Panc1 (cell line): ENCODE results near the gene CNMD. TPM values are rescaled to one million over a fixed set of nuclear protein-coding genes. Genes with fewer than 3 reads are reported as not detected.

Experiments
- ATAC-seq: fragments of 200-7000 bp; cut with Tn5 transposase; 2 replicates; pipeline ENCODE4 v1.9.1; 2020; ENCODE audit warnings: mild to moderate bottlenecking, moderate library complexity
- BruUV-seq: library from RNA; stranded (reverse); fragments of 400-500 nt; replicated peaks from 2 replicates; lab custom pipeline; 2021; lab: Mats Ljungman, UMichigan
- CTCF ChIA-PET: fragments of 300-600 bp; sonication (Branson Sonifier 250); formaldehyde crosslinking; loops from one replicate; lab custom pipeline; 2022; ENCODE audit warnings: antibody characterized with exemption; lab: Charles Lee
- POLR2A ChIA-PET: fragments of 300-600 bp; sonication (Branson Sonifier 250); formaldehyde crosslinking; loops from one replicate; lab custom pipeline; 2022; ENCODE audit warnings: antibody characterized with exemption; lab: Charles Lee
- DNase-seq: peaks from one replicate; pipeline ENCODE4 v3.0.0-alpha.2; 2010; ENCODE audit warnings: low read depth, low spot score
- H3K27ac ChIP-seq: 2 replicates; pipeline ENCODE4 v1.5.1; 2011; ENCODE audit warnings: mild to moderate bottlenecking, low read length, inconsistent platforms
- H3K27me3 ChIP-seq: fragments of 200-500 bp; sonication (Bioruptor generic); 2 replicates; pipeline ENCODE4 v1.6.0; 2014; ENCODE audit warnings: low read length, inconsistent platforms; ENCODE audit not compliant: control insufficient read depth, insufficient read depth
- H3K36me3 ChIP-seq: fragments of 200-500 bp; sonication (Bioruptor generic); 2 replicates; pipeline ENCODE4 v1.5.1; 2014; ENCODE audit warnings: inconsistent platforms, mild to moderate bottlenecking, low read length, moderate library complexity; ENCODE audit not compliant: control insufficient read depth, insufficient read depth
- H3K4me1 ChIP-seq: 2 replicates; pipeline ENCODE4 v1.5.1; 2011; ENCODE audit warnings: inconsistent platforms, mild to moderate bottlenecking, low read length, moderate library complexity; ENCODE audit not compliant: control insufficient read depth, insufficient read depth
- H3K4me3 ChIP-seq, 2 experiments: 2 replicates each; pipeline ENCODE4 v1.5.1; 2011 to 2012; ENCODE audit warnings: low read depth in 2 of 2, low read length in 2 of 2, mild to moderate bottlenecking in 2 of 2, inconsistent platforms in 1 of 2, moderate library complexity in 1 of 2
- H3K9me3 ChIP-seq: fragments of 200-500 bp; sonication (Bioruptor generic); 2 replicates; pipeline ENCODE4 v1.5.1; 2014; ENCODE audit warnings: low read depth, mild to moderate bottlenecking, inconsistent platforms, low read length, moderate library complexity; ENCODE audit not compliant: control insufficient read depth, insufficient read depth
- CTCF ChIP-seq: fragments of 450-650 bp; IDR thresholded peaks from 2 replicates; pipeline ENCODE4 v1.5.1; 2017; ENCODE audit warnings: mild to moderate bottlenecking
- POLR2AphosphoS5 ChIP-seq: IDR thresholded peaks from 2 replicates; pipeline ENCODE4 v1.6.1; 2012; ENCODE audit warnings: mild to moderate bottlenecking, low read depth, low read length, moderate library complexity
- REST ChIP-seq, 2 experiments: IDR thresholded peaks; 2 replicates each; pipeline ENCODE4 v1.6.1; 2011 to 2012; ENCODE audit warnings: low read depth in 2 of 2, control low read depth in 1 of 2, low read length in 1 of 2, mild to moderate bottlenecking in 1 of 2, moderate library complexity in 1 of 2; ENCODE audit not compliant: insufficient read depth in 1 of 2
- SIN3A ChIP-seq: IDR thresholded peaks from 2 replicates; pipeline ENCODE4 v1.6.1; 2012; ENCODE audit warnings: low read depth, mild to moderate bottlenecking, low read length, moderate library complexity, borderline replicate concordance; ENCODE audit not compliant: insufficient read depth
- TCF7L2 ChIP-seq: IDR thresholded peaks from 2 replicates; pipeline ENCODE4 v1.6.1; 2011; ENCODE audit warnings: mild to moderate bottlenecking, low read depth, low read length, inconsistent platforms
- in situ Hi-C: cut with HindIII; loops from 2 replicates; pipeline ENCODE4 v1.10.0; 2016; ENCODE audit warnings: low sequenced_read_pairs, low pct_unique_long_range_greater_than_20kb
- intact Hi-C: fragments of 100-400 bp; cut with micrococcal nuclease; formaldehyde crosslinking; loops from one replicate; pipeline ENCODE4 v1.10.0; 2022; ENCODE audit not compliant: unreplicated experiment
- total RNA-seq: library from RNA; stranded (reverse); gene quantifications from one replicate; pipeline ENCODE4 v1.2.1, GENCODE V29; 2021; ENCODE audit not compliant: unreplicated experiment

The CNMD gene
- total RNA-seq, 1 experiment from 2014 or later, result not detected

- POLR2A ChIA-PET, result no interaction called here
Measured at GRCh38 chr13:52758114-52758513, 18.5 kb upstream of the CNMD start.

GRCh38 chr13:52751196-52751595 is 11.6 kb upstream of the CNMD start:
- H3K27ac ChIP-seq, result no peak overlapping the region
- TF ChIP-seq POLR2AphosphoS5 (no peak), TCF7L2 (no peak), CTCF (no peak), REST (IDR thresholded peaks at IDR 0.05; ENCODE audit: insufficient read depth in 1 of 2, low read depth in 2 of 2, low read length in 1 of 2) (no peak), SIN3A (no peak)
- H3K36me3 ChIP-seq, result no peaks in the 10 kb centered on the region
- H3K9me3 ChIP-seq, result no peaks in the 10 kb centered on the region
- ChIA-PET CTCF (no interaction called here), POLR2A (no interaction called here)
- no peak for ATAC-seq
- no peak for DNase-seq
- no peaks in the 10 kb centered on the region for H3K4me1 ChIP-seq
- H3K4me3 ChIP-seq, result no peak overlapping the region
- H3K27me3 ChIP-seq, result no peaks in the 10 kb centered on the region
- in situ Hi-C loops, result no loop called here
- BruUV-seq, result no TSS peak
- intact Hi-C loops, result no loop called here

More at GRCh38 chr13:52758114-52758513, 18.5 kb upstream of the CNMD start:
- Histone ChIP-seq H3K4me3 (no peak overlapping the region), H3K27ac (no peak overlapping the region), H3K27me3 (no peaks in the 10 kb centered on the region), H3K36me3 (no peaks in the 10 kb centered on the region), H3K4me1 (no peaks in the 10 kb centered on the region), H3K9me3 (no peaks in the 10 kb centered on the region)
- intact Hi-C loops (no loop called here), in situ Hi-C loops (no loop called here)
- ATAC-seq (no peak), DNase-seq (no peak)
- TF ChIP-seq POLR2AphosphoS5, result no peak
- no TSS peak for BruUV-seq
- CTCF ChIA-PET, result no interaction called here

GRCh38 chr13:52750713-52751112 is 11.1 kb upstream of the CNMD start:
- ATAC-seq, result no peak
- Histone ChIP-seq H3K36me3 (no peaks in the 10 kb centered on the region), H3K27me3 (no peaks in the 10 kb centered on the region), H3K4me3 (no peak overlapping the region), H3K9me3 (no peaks in the 10 kb centered on the region), H3K27ac (no peak overlapping the region), H3K4me1 (no peaks in the 10 kb centered on the region)
- ChIA-PET POLR2A (no interaction called here), CTCF (no interaction called here)
- no TSS peak for BruUV-seq
- intact Hi-C loops (no loop called here), in situ Hi-C loops (no loop called here)
- TF ChIP-seq TCF7L2 (no peak), REST (IDR thresholded peaks at IDR 0.05; ENCODE audit: insufficient read depth in 1 of 2, low read depth in 2 of 2, low read length in 1 of 2) (no peak), POLR2AphosphoS5 (no peak), SIN3A (no peak), CTCF (no peak)
- no peak for DNase-seq
